SK-N-SH (cell line): ENCODE data around the gene KNSTRN. TPM values are rescaled to one million over a fixed set of nuclear protein-coding genes. Genes with fewer than 3 reads are reported as not detected.

ENCODE experiments used
- CTCF ChIA-PET: fragments of 300-600, 350-600 bp; formaldehyde crosslinking; extraction: SDS; loops from one replicate; lab custom pipeline; 2021; lab: Yijun Ruan, JAX
- POLR2A ChIA-PET: fragments of 350-600 bp; sonication (Branson Sonifier 250); formaldehyde crosslinking; extraction: SDS; loops from one replicate; lab custom pipeline; 2020; ENCODE audit warnings: antibody characterized with exemption, inconsistent platforms; lab: Yijun Ruan, JAX
- DNase-seq: peaks from one replicate; pipeline ENCODE4 v3.0.0; 2012
- H2AFZ ChIP-seq: fragments of 200-600 bp; sonication (generic); 2 replicates; pipeline ENCODE4 v1.8.1; 2016; ENCODE audit warnings: antibody characterized with exemption, mild to moderate bottlenecking, low read depth
- H3F3A ChIP-seq: fragments of 200-600 bp; sonication (generic); replicated peaks from 2 replicates; pipeline ENCODE3; 2016; ENCODE audit warnings: antibody characterized with exemption, mild to moderate bottlenecking; ENCODE audit not compliant: insufficient read depth
- H3K27ac ChIP-seq, 2 experiments: fragments of 200-500 bp in 1 of 2; fragments of 200-600 bp in 1 of 2; sonication (Bioruptor generic) in 1 of 2; sonication (generic), shearing (Covaris generic) in 1 of 2; 2 replicates each; pipeline versions ENCODE4 v1.5.1 to v1.6.1; 2014 to 2016; ENCODE audit warnings: low read depth in 2 of 2, inconsistent platforms in 1 of 2, low read length in 1 of 2, mild to moderate bottlenecking in 1 of 2, mixed read lengths in 1 of 2
- H3K27me3 ChIP-seq: fragments of 200-600 bp; sonication (generic), shearing (Covaris generic); 2 replicates; pipeline ENCODE4 v1.6.1; 2016; ENCODE audit warnings: mixed run types; ENCODE audit not compliant: insufficient read depth
- H3K36me3 ChIP-seq, 2 experiments: fragments of 200-500 bp in 1 of 2; fragments of 200-600 bp in 1 of 2; sonication (Bioruptor generic) in 1 of 2; sonication (generic) in 1 of 2; replicated peaks in 1 of 2; 2 replicates each; pipeline versions ENCODE3 to v1.5.1; 2014 to 2016; ENCODE audit warnings: low read length in 1 of 2, mild to moderate bottlenecking in 1 of 2; ENCODE audit not compliant: insufficient read depth in 2 of 2, control insufficient read depth in 1 of 2
- H3K4me1 ChIP-seq, 2 experiments: fragments of 200-500 bp in 1 of 2; fragments of 200-600 bp in 1 of 2; sonication (Bioruptor generic) in 1 of 2; sonication (generic), shearing (Covaris generic) in 1 of 2; 2 replicates each; pipeline versions ENCODE4 v1.5.1 to v1.6.1; 2014 to 2016; ENCODE audit warnings: low read depth in 1 of 2, low read length in 1 of 2, mixed run types in 1 of 2; ENCODE audit not compliant: insufficient read depth in 2 of 2, control insufficient read depth in 1 of 2
- H3K4me2 ChIP-seq: fragments of 200-600 bp; sonication (generic), shearing (Covaris generic); 2 replicates; pipeline ENCODE4 v1.6.1; 2017; ENCODE audit warnings: mixed run types
- H3K4me3 ChIP-seq, 2 experiments: fragments of 200-500 bp in 1 of 2; fragments of 200-600 bp in 1 of 2; sonication (Bioruptor generic) in 1 of 2; sonication (generic), shearing (Covaris generic) in 1 of 2; 2 replicates each; pipeline versions ENCODE4 v1.5.1 to v1.8.1; 2014 to 2016; ENCODE audit warnings: low read depth in 2 of 2, inconsistent platforms in 1 of 2, low read length in 1 of 2, mild to moderate bottlenecking in 1 of 2, mixed read lengths in 1 of 2, moderate library complexity in 1 of 2
- H3K79me2 ChIP-seq: fragments of 200-600 bp; sonication (generic); 2 replicates; pipeline ENCODE4 v1.8.1; 2017; ENCODE audit warnings: mild to moderate bottlenecking; ENCODE audit not compliant: insufficient read depth
- H3K9ac ChIP-seq: fragments of 200-600 bp; sonication (generic); 2 replicates; pipeline ENCODE4 v1.6.1; 2017; ENCODE audit warnings: mixed run types
- H3K9me2 ChIP-seq: fragments of 200-600 bp; sonication (generic); 2 replicates; pipeline ENCODE4 v1.6.1; 2017; ENCODE audit warnings: mixed run types
- H3K9me3 ChIP-seq: fragments of 200-600 bp; sonication (generic); 2 replicates; pipeline ENCODE4 v1.6.1; 2017; ENCODE audit warnings: mixed run types, mild to moderate bottlenecking, moderate library complexity
- H4K20me1 ChIP-seq: fragments of 200-600 bp; sonication (generic); 2 replicates; pipeline ENCODE4 v1.6.1; 2017; ENCODE audit warnings: mild to moderate bottlenecking, mixed run types; ENCODE audit not compliant: insufficient read depth
- JUND ChIP-seq: IDR thresholded peaks from 2 replicates; pipeline ENCODE4 v1.4.0; 2012
- NFIC ChIP-seq: IDR thresholded peaks from 2 replicates; pipeline ENCODE4 v1.4.0; 2012; ENCODE audit warnings: borderline replicate concordance
- RAD21 ChIP-seq: IDR thresholded peaks from 2 replicates; pipeline ENCODE4 v1.6.1; 2012; ENCODE audit warnings: mild to moderate bottlenecking, low read length
- TEAD4 ChIP-seq: IDR thresholded peaks from 2 replicates; pipeline ENCODE4 v1.4.0; 2012; ENCODE audit warnings: mild to moderate bottlenecking, borderline replicate concordance; ENCODE audit not compliant: insufficient read depth
- WGBS: methylation state at CpG from one replicate; pipeline ENCODE4 v1.1.6; 2017; ENCODE audit warnings: low lambda C conversion rate; 5-methylcytosine and 5-hydroxymethylcytosine counted together
- polyA plus RNA-seq, 3 experiments: library from polyadenylated mRNA; depleted of rRNA; stranded (reverse); fragments of >200 nt; gene quantifications; 2 replicates each; pipeline ENCODE4 v1.2.3, GENCODE V29; 2012

The KNSTRN gene
- polyA plus RNA-seq, 1 of the 3 experiments (the other 2 are of a cell fraction) = 25.5 TPM

DNA sequence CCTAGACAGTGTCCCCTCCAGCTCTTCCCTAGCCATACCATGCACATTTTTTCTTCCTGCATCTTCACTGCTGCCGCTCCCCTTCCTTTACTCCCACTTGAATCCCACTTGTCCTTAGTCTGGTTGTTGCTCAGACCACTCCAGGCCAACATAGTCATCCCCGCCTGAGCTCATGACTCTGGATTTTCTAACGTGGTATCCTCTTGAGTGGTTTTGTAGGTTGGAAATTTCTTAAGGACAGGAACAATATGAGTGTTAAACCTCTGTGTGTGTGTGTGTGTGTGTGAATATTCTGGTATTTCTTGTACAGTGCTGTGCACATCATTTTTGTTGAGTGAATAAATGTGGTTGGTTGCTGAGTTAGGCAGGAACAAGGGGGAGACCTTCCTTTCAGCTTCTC is 61.3 kb downstream of the KNSTRN start:
- peaks cover 51% of the 10 kb centered on the region for H4K20me1 ChIP-seq
- no peaks in the 10 kb centered on the region for H3F3A ChIP-seq
- ChIA-PET POLR2A (no interaction called here), CTCF (interaction anchor here (0.7 to 2.6 kb wide), 9 partner anchors 11 to 178 kb away, joined by 3 to 11 read pairs (median 4); no protein-coding TSS in a partner anchor)
- H3K27me3 ChIP-seq = no peaks in the 10 kb centered on the region
- H3K4me2 ChIP-seq = peak overlapping the region; percentile 94; the same call in 1 of the 2 replicates
- no peak overlapping the region for H3K9ac ChIP-seq
- TF ChIP-seq JUND (no peak), TEAD4 (no peak), RAD21 (no peak), NFIC (no peak)
- H3K36me3 ChIP-seq = no peaks in the 10 kb centered on the region
- H3K27ac ChIP-seq = no peak overlapping the region
- H2AFZ ChIP-seq = no peak overlapping the region
- 90% methylated on average over 3 of the region's 3 CpGs for WGBS
- no peaks in the 10 kb centered on the region for H3K9me3 ChIP-seq
- no peak overlapping the region for H3K4me3 ChIP-seq
- no peaks in the 10 kb centered on the region for H3K9me2 ChIP-seq
- H3K4me1 ChIP-seq = peaks cover 6 to 29% of the 10 kb centered on the region in 2 experiments; a peak in 3 of 4 replicates
- peaks cover 68% of the 10 kb centered on the region for H3K79me2 ChIP-seq
- no peak for DNase-seq

Other genes starting within 250 kb of the KNSTRN start
- 12.6 and 13.8 TPM in 2 replicates for gene BUB1B, start 221.7 kb upstream of the KNSTRN start, polyA plus RNA-seq (2012; rRNA removed)
- gene PAK6, start 143.7 kb upstream of the KNSTRN start, polyA plus RNA-seq (2012; rRNA removed) = 0.07 and 0.16 TPM in 2 replicates
- gene ANKRD63, start 99.7 kb upstream of the KNSTRN start, polyA plus RNA-seq (2012; rRNA removed) = not detected in 2 replicates
- gene PLCB2, start 74.8 kb upstream of the KNSTRN start, polyA plus RNA-seq (2012; rRNA removed) = 0.15 TPM in 2 replicates
- 7.8 and 9.8 TPM in 2 replicates for gene INAFM2, start 59.0 kb upstream of the KNSTRN start, polyA plus RNA-seq (2012; rRNA removed)
- gene CCDC9B, start 41.8 kb upstream of the KNSTRN start, polyA plus RNA-seq (2012; rRNA removed) = 13.7 and 14.2 TPM in 2 replicates
- not detected in 2 replicates for gene PHGR1, start 31.7 kb upstream of the KNSTRN start, polyA plus RNA-seq (2012; rRNA removed)
- gene DISP2, start 24.5 kb upstream of the KNSTRN start, polyA plus RNA-seq (2012; rRNA removed) = 0.08 and 0.12 TPM in 2 replicates
- gene IVD, start 23.1 kb downstream of the KNSTRN start, polyA plus RNA-seq (2012; rRNA removed) = 54.2 and 73.8 TPM in 2 replicates
- gene BAHD1, start 58.2 kb downstream of the KNSTRN start, polyA plus RNA-seq (2012; rRNA removed) = 4.7 and 5.5 TPM in 2 replicates
- 34.2 and 43.2 TPM in 2 replicates for gene CHST14, start 88.3 kb downstream of the KNSTRN start, polyA plus RNA-seq (2012; rRNA removed)
- 7.4 and 8.2 TPM in 2 replicates for gene CCDC32, start 182.3 kb downstream of the KNSTRN start, polyA plus RNA-seq (2012; rRNA removed)
- 10.3 and 10.8 TPM in 2 replicates for gene RPUSD2, start 186.6 kb downstream of the KNSTRN start, polyA plus RNA-seq (2012; rRNA removed)
- 1.6 and 2.0 TPM in 2 replicates for gene KNL1, start 211.5 kb downstream of the KNSTRN start, polyA plus RNA-seq (2012; rRNA removed)